Smooth muscle cell (in vitro differentiated cells): Measurements from ENCODE around the gene AQP10. TPM values are rescaled to one million over a fixed set of nuclear protein-coding genes. Genes with fewer than 3 reads are reported as not detected.

Experiments
- DNase-seq: peaks from one replicate; lab custom pipeline; 2025; ENCODE audit not compliant: unreplicated experiment; lab: John Stamatoyannopoulos, UW
- H2AFZ ChIP-seq: fragments of 200-600 bp; sonication (generic); 2 replicates; pipeline ENCODE4 v1.6.0; 2016; ENCODE audit warnings: antibody characterized with exemption, low read depth, mild to moderate bottlenecking
- H3F3A ChIP-seq: fragments of 200-600 bp; sonication (generic); 2 replicates; pipeline ENCODE4 v1.6.0; 2017; ENCODE audit warnings: antibody characterized with exemption, low read depth
- H3K27ac ChIP-seq: fragments of 200-600 bp; sonication (generic); 2 replicates; pipeline ENCODE4 v1.5.1; 2016; ENCODE audit warnings: low read depth, mild to moderate bottlenecking
- H3K27me3 ChIP-seq: fragments of 200-600 bp; sonication (generic); 2 replicates; pipeline ENCODE4 v1.6.1; 2016; ENCODE audit warnings: low read depth, mild to moderate bottlenecking
- H3K36me3 ChIP-seq: fragments of 200-600 bp; sonication (generic); 2 replicates; pipeline ENCODE4 v1.5.1; 2016; ENCODE audit warnings: low read depth
- H3K4me1 ChIP-seq: fragments of 200-600 bp; sonication (generic); 2 replicates; pipeline ENCODE4 v1.5.1; 2016; ENCODE audit warnings: low read depth
- H3K4me2 ChIP-seq: fragments of 200-600 bp; sonication (generic); 2 replicates; pipeline ENCODE4 v1.6.0; 2016; ENCODE audit warnings: mild to moderate bottlenecking
- H3K4me3 ChIP-seq: fragments of 200-600 bp; sonication (generic); 2 replicates; pipeline ENCODE4 v1.5.1; 2016; ENCODE audit warnings: mild to moderate bottlenecking
- H3K79me2 ChIP-seq: fragments of 200-600 bp; sonication (generic); 2 replicates; pipeline ENCODE4 v1.6.0; 2016; ENCODE audit warnings: low read depth, mild to moderate bottlenecking
- H3K9ac ChIP-seq: fragments of 200-600 bp; sonication (generic); 2 replicates; pipeline ENCODE4 v1.6.0; 2016; ENCODE audit warnings: low read depth
- H3K9me3 ChIP-seq: fragments of 200-600 bp; sonication (generic); replicated peaks from 2 replicates; pipeline ENCODE4 v1.5.1; 2016; ENCODE audit warnings: low read depth
- H4K20me1 ChIP-seq: fragments of 200-600 bp; sonication (generic); 2 replicates; pipeline ENCODE4 v1.6.0; 2016; ENCODE audit warnings: low read depth
- WGBS: methylation state at CpG from one replicate; pipeline ENCODE4 v1.1.7; 2016; ENCODE audit warnings: low lambda C conversion rate; 5-methylcytosine and 5-hydroxymethylcytosine counted together
- polyA plus RNA-seq: library from polyadenylated mRNA; unstranded; fragments of >200 nt; fragmentation: Nextera tagmentation; extraction: Ambion mirVana; gene quantifications from 2 replicates; pipeline ENCODE4 v1.2.1, GENCODE V29; 2016
- total RNA-seq: library from RNA; depleted of rRNA; stranded (reverse); fragments of >200 nt; gene quantifications from 2 replicates; pipeline ENCODE4 v1.2.3, GENCODE V29; 2014
- TF ChIP-seq, protein P1 (sequence below): fragments of 200-600 bp; sonication (generic); IDR thresholded peaks from 2 replicates; pipeline ENCODE4 v1.5.1; 2017; ENCODE audit warnings: borderline replicate concordance, mild to moderate bottlenecking, antibody characterized with exemption; ENCODE audit not compliant: insufficient read depth, poor library complexity, severe bottlenecking

Gene AQP10
- total and polyA plus RNA-seq, 2 experiments from 2014 or later: 0.14 TPM; not detected in 1

DNA sequence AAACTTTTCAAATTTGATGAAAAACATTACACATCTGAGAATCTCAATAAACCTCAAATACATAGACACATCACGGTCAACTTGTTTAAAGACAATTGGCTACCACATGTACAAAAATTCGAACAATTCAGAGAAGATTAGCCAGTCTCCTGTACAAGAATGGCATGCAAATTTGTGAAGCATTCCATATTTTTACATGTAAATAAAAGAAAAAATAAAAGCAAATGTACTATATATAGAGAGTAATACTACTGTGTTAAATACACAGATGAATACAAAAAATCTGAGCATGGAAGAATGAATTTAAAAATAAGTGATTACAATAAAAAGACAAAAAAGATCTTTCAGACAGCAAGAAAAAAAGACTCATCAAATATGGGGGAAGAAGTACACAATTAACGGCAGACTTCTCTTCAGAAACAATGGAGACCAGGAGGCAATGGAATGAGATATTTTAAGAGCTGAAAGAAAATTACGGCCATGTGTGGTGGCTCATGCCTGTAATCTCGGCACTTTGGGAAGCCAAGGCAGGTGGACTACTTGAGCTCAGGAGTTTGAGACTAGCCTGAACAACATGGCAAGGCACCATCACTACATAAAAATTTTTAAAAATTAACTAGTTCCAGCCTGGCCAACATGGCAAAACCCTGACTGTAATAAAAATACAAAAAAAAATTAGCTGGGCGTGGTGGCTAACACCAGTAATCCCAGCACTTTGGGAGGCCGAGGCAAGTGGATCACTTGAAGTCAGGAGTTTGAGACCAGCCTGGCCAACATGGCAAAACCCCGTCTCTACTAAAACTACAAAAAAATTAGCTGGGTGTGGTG, 25.3 kb upstream of the AQP10 start:
- 82% methylated on average over 8 of the region's 8 CpGs for WGBS
- TF ChIP-seq, protein P1, sequence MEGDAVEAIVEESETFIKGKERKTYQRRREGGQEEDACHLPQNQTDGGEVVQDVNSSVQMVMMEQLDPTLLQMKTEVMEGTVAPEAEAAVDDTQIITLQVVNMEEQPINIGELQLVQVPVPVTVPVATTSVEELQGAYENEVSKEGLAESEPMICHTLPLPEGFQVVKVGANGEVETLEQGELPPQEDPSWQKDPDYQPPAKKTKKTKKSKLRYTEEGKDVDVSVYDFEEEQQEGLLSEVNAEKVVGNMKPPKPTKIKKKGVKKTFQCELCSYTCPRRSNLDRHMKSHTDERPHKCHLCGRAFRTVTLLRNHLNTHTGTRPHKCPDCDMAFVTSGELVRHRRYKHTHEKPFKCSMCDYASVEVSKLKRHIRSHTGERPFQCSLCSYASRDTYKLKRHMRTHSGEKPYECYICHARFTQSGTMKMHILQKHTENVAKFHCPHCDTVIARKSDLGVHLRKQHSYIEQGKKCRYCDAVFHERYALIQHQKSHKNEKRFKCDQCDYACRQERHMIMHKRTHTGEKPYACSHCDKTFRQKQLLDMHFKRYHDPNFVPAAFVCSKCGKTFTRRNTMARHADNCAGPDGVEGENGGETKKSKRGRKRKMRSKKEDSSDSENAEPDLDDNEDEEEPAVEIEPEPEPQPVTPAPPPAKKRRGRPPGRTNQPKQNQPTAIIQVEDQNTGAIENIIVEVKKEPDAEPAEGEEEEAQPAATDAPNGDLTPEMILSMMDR: no peak
- DNase-seq: no peak

DNA sequence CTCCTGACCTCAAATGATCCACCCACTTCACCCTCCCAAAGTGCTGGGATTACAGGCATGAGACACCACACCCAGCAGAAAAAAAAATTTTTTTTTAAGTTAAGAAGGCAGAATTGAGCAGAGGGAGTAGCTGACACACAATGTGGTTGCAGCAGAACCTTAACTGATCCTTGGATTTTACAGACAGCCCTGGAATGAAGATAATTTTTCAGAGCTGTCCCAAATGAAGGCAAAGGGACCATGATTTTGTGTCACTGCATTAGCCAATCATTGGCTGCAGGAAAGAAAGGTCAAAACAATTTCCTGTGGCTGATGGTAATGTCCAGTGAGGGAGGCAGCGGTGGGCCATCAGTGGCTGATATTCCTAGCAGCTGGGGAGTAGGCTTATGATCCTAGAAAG, 19.3 kb upstream of the AQP10 start:
- 93% methylated on average over 1 of the region's 1 CpG for WGBS
- Histone ChIP-seq H3K27me3 (no peaks in the 10 kb centered on the region), H4K20me1 (no peaks in the 10 kb centered on the region), H3F3A (no peaks in the 10 kb centered on the region), H2AFZ (no peak overlapping the region), H3K27ac (no peak overlapping the region), H3K4me3 (no peak overlapping the region), H3K36me3 (no peaks in the 10 kb centered on the region), H3K79me2 (no peaks in the 10 kb centered on the region), H3K4me2 (no peak overlapping the region), H3K9ac (no peak overlapping the region), H3K9me3 (peaks cover 5% of the 10 kb centered on the region), H3K4me1 (no peaks in the 10 kb centered on the region)
- no peak for DNase-seq
- TF ChIP-seq, protein P1: no peak

More for the DNA sequence above, 25.3 kb upstream of the AQP10 start:
- H3K9me3 ChIP-seq: peaks cover 10% of the 10 kb centered on the region
- no peak overlapping the region for H3K9ac ChIP-seq
- H3K27me3 ChIP-seq: no peaks in the 10 kb centered on the region
- H3K4me2 ChIP-seq: no peak overlapping the region
- no peaks in the 10 kb centered on the region for H3K36me3 ChIP-seq
- no peaks in the 10 kb centered on the region for H3K79me2 ChIP-seq
- no peaks in the 10 kb centered on the region for H4K20me1 ChIP-seq
- H3K27ac ChIP-seq: no peak overlapping the region
- H3K4me1 ChIP-seq: no peaks in the 10 kb centered on the region
- H3K4me3 ChIP-seq: no peak overlapping the region
- H2AFZ ChIP-seq: no peak overlapping the region
- no peaks in the 10 kb centered on the region for H3F3A ChIP-seq

GRCh38 chr1:154304664-154305337, 16.1 kb upstream of the AQP10 start:
- H3K4me3 ChIP-seq: no peak overlapping the region
- H3K4me1 ChIP-seq: no peaks in the 10 kb centered on the region
- H3K4me2 ChIP-seq: no peak overlapping the region
- H2AFZ ChIP-seq: no peak overlapping the region
- H3K27ac ChIP-seq: no peak overlapping the region
- H3K9ac ChIP-seq: no peak overlapping the region
- H3K79me2 ChIP-seq: no peaks in the 10 kb centered on the region
- TF ChIP-seq, protein P1: no peak
- no peaks in the 10 kb centered on the region for H4K20me1 ChIP-seq
- no peaks in the 10 kb centered on the region for H3F3A ChIP-seq
- H3K9me3 ChIP-seq: no peaks in the 10 kb centered on the region
- DNase-seq: no peak
- H3K27me3 ChIP-seq: no peaks in the 10 kb centered on the region
- 72% methylated on average over 9 of the region's 9 CpGs for WGBS
- H3K36me3 ChIP-seq: no peaks in the 10 kb centered on the region
